Posterior cingulate gyrus (tissue), 11 donors: Measurements from ENCODE around the gene TMEM69.
"Not testable (repeated sequence)": the region's sequence is repeated elsewhere in the genome, so short reads cannot be mapped to it uniquely, and the experiment has no call there.

Experiments
- DNase-seq, 10 donors: peaks; one replicate each; pipeline versions ENCODE4 v3.0.0 to v3.0.0-alpha.2; 2020 to 2021; ENCODE audit warnings: mixed read lengths in 3 of 10
- intact Hi-C: fragments of 100-400 bp; cut with DNase I; formaldehyde crosslinking; loops from one replicate; pipeline ENCODE4 v1.15.1; 2023

The TMEM69 gene

DNA sequence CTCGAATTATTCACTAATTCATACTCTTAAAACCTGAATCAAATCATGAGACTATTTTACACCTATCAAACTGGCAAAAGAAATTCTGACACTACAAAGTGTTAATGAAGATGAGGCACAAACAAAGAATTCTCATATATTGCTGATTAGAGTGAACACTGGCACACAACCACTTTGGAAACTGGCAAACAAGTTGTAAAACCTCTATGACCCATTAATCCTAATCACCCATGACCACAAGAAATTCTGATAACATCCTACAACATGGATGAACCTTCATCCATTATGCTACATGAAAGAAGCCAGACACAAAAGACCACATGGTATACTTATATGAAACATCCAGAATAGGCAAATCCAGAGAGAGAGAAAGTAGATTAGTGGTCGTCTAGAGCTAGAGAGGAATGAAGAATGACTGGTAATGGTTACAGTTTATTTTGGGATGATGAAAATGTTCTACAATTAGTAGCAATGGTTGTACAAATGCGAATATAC, 10.2 kb upstream of the TMEM69 start:
- DNase-seq = no peak

DNA sequence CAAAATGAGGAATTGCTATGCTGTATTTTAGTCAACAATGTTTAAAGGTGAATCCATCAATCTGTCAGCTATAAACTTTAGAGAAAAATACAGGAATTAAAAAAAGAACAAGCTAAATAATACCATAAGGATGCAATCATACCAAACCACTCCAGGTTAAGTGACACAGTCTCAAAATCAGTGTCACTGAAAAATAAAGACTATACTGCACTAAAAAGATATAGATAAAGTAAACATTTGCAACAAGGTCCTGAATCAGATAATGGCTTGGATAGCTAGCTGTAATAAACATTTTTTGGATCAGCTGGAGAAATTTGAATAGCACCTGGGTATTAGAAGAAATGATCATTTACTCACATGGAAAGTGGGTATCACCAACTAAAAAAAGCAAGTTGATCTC, 9.5 kb upstream of the TMEM69 start:
- no peak for DNase-seq
- intact Hi-C loops = no loop called here

More for the DNA sequence above, 10.2 kb upstream of the TMEM69 start:
- intact Hi-C loops = no loop called here

DNA sequence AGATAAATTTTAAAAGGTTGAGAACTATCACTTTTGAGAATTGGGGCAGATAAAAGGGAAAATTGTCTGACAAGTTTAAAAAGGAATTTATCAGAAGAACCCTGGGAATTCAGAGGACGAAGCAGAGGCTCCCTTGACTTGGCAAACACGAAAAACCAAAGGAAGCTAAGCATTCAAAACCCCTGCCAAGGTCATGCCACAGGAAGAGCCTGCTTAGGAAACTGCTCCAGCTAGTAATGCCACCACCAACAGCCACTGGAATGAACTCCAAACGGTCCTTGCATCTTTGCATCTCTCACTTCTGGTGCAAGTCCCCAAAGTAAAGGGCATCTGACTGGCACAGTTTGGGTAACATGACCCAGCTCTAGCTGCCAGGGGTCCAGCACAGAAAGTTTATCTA, 8.9 kb upstream of the TMEM69 start:
- intact Hi-C loops = no loop called here
- no peak for DNase-seq

DNA sequence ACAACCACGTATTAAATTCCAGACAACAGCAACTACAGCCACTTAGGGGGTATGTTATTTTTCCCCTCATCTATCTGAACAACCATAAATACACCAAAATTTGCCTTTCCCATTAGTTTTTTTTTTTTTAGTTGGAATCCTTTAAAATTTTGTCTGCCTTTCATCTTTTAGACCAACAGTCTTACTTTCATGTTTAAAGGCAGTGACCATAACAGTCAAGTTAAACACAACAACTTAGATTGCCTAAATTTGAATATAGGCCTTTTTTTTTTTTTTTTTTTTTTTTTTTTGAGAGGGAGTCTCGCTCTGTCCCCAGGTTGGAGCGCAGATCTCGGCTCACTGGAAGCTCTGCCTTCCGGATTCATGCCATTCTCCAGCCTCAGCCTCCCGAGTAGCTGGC, 5.0 kb upstream of the TMEM69 start:
- no peak for DNase-seq
- intact Hi-C loops = no loop called here

GRCh38 chr1:45684402-45684801, 3.6 kb upstream of the TMEM69 start:
- intact Hi-C loops = no loop called here
- DNase-seq = no peak

- intact Hi-C loops = loop anchor here (1.0 to 5.0 kb wide), 3 partner anchors 65 to 117 kb away; partner anchors contain the start of genes IPP, MAST2 and NASP
- DNase-seq = no peak
These were observed 2.5 kb upstream of the TMEM69 start for GRCh38 chr1:45685308-45686014.

DNA sequence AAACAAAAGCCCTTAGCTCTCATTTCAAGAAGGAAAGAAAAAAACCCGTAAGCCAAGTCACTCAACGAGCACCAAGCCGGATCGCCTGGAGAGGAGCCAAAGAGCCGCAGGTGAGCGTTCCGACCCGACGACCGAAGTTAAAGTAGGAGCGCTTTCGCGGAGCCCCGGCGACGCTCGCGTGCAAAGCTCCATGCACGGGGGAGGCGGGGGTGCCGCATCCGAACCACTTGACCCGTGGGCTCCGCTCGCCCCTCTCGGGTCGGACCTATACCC, 2.0 kb upstream of the TMEM69 start:
- intact Hi-C loops = loop anchor here (1.0 to 5.0 kb wide), 3 partner anchors 65 to 116 kb away; partner anchors contain the start of genes IPP, MAST2 and NASP
- DNase-seq = peak in 9 of 10 donors; percentile 17 to 88 (median 41)

DNA sequence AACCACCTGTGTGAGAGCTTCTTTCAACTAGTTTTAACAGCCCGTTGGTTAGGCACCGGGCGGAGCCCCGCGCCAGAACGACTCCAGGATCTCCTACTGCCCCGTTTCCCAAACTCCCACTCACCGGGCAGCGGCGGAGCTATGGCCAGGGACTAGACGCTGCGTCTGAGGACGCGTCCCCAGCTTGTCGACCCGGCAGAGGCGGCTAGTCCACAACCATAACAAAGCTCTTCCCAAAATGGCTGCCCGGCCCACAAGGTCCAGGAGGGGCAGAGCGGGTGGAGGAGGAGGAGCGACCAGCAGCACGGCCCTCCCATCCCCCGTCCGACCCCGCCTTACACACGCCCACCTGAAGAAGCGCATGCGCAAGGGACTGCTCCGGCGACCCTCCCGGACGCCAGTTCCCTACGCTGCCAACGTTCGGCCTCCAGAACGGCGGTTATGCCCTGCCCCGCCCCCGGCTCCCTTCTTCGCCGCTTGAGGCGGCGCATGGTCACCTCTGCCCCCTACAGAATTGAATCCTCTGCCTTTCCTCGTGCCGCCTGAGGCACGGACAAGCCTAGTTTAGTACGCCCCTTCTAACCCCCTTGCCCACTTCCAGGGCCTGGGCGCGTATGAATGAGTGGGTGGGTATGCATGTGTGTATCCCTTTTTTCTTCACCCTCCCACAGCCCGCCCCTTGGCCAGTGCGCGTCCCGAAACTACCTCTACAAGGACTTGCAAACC, 1.5 kb upstream of the TMEM69 start, which contains the start of gene GPBP1L1:
Gene GPBP1L1 (minus strand): TSS at position 246 of the 726 bp plus-strand sequence. CDS start 27,446 bp downstream, outside the sequence.
- DNase-seq = peak; percentile 96 to 100 (median 98)
- intact Hi-C loops = loop anchor here (1.0 to 5.0 kb wide), 3 partner anchors 64 to 116 kb away; partner anchors contain the start of genes IPP, MAST2 and NASP

DNA sequence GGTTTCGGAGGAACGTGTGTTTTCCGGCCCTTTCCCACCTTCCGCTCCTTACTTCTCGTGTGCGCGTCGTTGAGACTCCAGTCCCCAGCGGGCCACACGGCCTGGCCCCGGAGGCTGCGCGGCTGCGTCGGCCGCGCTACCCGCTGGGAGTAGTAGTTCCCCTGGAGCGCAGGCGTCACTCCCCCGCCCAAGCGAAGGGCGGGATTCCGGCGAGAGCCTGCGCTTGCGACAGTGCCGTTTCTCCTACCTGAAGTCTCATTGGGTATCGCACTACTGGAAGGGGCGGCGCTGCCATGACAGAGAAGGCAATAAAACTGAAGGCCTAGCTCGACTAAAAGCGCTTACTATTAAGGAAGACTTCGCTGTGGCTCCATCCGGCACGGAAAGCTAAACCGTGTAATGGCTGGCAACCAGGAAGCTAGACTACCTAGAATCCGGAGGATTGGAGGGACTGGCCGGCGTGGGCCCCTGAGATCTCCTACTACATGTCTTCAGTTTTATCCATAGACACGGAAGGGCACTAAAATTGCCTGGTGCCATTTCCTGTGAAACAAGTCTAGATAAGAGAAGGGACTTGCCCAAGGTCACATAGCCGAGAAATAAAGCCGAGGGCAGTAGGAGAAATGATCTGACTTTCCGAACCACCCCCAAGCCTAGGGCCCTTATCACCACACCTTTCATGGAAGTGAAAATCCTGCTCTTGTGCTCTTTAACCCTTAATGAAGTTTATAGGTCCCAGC, 797 bp upstream of the TMEM69 start:
- intact Hi-C loops = loop anchor here (2.0 to 5.0 kb wide), 2 partner anchors 64 to 115 kb away; partner anchors contain the start of genes IPP and MAST2
- peak; percentile 93 to 100 (median 97) for DNase-seq

DNA sequence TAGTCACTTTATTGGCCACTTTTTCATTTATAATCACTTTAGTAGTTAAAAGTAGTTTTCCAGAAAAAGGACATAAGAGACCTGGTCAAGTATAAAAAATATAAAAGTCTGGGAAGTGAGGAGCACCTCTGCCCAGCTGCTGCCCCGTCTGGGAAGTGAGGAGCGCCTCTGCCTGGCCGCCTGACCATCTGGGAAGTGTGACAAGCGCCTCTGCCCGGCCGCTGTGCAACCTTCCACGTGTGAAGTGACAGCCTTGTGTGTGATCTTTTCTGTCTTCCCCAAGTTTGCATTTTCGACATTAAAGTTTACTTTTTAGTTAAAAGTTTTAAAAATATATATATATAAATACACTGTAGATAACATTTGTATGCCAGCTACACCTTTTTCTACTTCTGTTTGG, 5.8 kb downstream of the TMEM69 start:
- intact Hi-C loops, DNase-seq: not testable (repeated sequence)

GRCh38 chr1:45694823-45695222, 6.8 kb downstream of the TMEM69 start:
- DNase-seq = no peak
- intact Hi-C loops = no loop called here

DNA sequence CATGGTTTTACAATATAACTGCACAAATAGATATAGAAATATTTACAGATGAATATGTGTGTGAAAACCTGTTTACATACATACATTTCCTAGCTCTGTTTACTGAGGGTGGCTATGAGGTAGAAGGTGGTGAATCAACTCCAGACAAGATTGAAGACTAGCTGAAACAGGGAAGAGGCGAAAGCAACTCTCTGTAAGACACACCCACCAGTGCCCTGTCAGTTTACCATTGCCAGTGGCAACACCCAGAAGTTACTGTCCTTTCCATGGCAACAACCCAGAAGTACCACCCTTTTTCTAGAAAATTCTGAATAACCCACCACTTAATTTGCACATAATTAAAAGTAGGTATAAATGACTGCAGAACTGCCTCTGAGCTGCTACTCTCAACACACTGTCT, 16.7 kb downstream of the TMEM69 start:
- no peak for DNase-seq
- intact Hi-C loops = no loop called here

DNA sequence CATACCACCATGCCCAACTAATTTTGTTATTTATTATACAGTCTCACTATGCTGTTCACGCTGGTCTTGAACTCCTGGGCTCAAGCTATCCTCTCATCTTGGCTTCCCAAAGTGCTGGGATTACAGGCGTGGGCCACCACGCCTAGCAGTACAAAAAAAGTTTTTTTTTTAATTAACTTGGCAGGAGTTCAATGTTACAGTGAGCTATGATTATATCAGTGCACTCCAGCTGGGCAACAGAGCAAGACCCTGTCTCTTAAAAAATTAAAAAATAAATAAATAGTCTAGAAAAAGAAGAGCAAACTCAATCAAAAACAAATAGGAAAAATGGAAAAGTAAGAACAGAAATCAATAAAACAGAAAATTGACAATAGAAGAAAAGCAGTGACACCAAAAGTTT, 25.7 kb downstream of the TMEM69 start:
- no peak for DNase-seq
- intact Hi-C loops = no loop called here

GRCh38 chr1:45716700-45717099, 28.7 kb downstream of the TMEM69 start:
- DNase-seq = no peak
- intact Hi-C loops = no loop called here

GRCh38 chr1:45717386-45717785, 29.4 kb downstream of the TMEM69 start:
- DNase-seq, intact Hi-C loops: not testable (repeated sequence)

DNA sequence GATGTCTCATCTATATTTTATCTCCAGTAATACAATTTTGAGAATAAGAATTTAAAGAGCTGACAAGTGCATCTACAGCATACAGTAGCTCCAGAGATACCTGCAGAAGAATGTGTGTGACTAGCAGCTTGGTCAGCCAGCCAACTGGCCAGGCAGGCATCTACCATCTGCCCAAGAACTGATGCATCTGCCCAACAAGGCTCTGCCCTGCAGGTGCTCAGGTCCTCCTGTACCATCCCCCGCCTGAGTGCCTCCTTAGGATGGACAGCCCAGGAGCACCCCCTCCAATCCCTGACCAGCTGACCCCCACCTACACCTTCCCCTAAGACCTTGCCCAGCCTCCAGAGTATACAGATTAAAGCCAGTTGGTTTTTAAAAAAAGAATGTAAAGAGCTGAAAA, 30.3 kb downstream of the TMEM69 start:
- intact Hi-C loops = no loop called here
- DNase-seq = no peak

DNA sequence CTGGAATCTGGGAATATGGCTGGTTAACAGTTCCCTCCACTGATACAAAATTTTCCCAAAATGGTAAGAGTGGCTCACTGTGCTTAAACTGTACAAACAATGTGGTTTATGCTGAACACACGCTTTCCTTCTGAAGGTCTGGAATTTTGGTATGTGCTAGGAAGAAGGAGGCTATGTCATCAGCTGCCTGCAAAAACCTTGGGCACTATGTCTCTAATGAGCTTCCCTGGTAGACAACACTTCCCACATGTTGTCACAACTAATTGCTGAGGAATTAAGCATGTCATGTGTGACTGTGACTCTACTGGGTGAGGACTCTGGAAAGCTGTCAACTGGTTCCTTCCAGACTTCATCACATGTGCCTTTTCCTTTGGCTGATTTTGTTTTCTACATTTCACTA, 33.2 kb downstream of the TMEM69 start:
- intact Hi-C loops = no loop called here
- DNase-seq = no peak

DNA sequence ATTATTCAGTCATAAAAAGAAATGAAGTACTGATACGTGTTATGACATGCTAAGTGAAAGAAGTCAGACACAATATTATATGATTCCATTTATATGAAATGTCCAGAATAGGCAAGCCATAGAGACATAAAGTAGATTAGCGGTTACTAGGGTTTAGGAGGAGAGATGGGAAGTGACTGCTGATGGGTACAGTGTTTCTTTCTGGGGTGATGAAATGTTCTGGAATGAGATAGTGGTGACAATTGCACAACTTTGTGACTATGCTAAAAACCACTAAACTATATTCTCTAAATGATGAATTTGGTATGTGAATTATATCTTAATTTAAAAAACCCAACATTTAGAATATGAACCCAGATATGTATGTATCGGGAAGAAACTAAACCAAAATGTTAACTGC, 34.8 kb downstream of the TMEM69 start:
- DNase-seq = no peak
- intact Hi-C loops = no loop called here

- intact Hi-C loops = no loop called here
These were observed 35.4 kb downstream of the TMEM69 start for GRCh38 chr1:45723248-45723930.

DNA sequence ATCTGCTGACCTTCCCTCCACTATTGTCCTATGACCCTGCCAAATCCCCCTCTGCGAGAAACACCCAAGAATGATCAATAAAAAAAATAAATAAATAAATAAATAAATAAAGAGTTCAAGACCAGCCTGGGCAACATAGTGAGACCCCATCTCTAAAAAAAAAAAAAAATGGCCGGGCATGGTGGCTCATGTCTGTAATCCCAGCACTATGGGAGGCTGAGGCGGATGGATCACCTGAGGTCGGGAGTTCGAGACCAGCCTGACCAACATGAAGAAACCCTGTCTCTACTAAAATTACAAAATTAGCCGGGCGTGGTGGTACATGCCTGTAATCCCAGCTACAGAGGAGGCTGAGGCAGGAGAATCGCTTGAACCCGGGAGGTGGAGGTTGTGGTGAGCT, 38.0 kb downstream of the TMEM69 start:
- DNase-seq, intact Hi-C loops: not testable (repeated sequence)

More at GRCh38 chr1:45723248-45723930, 35.4 kb downstream of the TMEM69 start:
- no peak for DNase-seq
